HG03575 (cell line): ENCODE measurements around the gene PPDPF.

Experiments used
- ATAC-seq: cut with Tn5 transposase; IDR thresholded peaks from one replicate; pipeline ENCODE4 v1.9.1; 2021; ENCODE audit not compliant: unreplicated experiment, insufficient number of reproducible peaks, low FRiP score; ENCODE audit errors: extremely low read depth

Gene PPDPF

DNA sequence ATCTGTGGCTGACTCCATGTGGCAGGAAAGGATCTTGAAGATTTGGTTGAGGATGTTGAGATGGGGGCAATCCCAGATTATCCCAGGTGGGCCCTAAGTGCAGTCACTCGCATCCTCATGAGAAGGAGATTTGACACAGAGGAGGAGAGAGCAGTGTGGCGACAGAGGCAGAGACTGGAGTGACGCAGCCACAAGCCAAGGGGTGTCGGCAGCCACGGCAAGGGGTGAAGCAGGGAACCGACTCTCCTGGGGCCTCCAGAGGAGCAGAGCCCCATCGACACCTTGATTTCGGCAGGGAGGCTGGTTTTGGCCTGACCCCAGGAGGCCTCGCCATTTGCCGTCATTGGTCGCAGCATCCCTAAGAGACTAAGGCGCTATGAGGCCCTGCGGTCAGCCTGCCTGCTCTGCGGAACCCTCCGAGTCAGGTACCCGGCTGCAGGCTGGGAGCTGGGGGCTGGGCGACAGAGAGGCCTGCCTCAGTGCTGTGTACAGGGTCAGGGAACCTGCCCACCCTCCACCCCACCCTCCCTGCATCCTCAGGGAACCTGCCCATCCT is 34.2 kb upstream of the PPDPF start:
- ATAC-seq: no peak

DNA sequence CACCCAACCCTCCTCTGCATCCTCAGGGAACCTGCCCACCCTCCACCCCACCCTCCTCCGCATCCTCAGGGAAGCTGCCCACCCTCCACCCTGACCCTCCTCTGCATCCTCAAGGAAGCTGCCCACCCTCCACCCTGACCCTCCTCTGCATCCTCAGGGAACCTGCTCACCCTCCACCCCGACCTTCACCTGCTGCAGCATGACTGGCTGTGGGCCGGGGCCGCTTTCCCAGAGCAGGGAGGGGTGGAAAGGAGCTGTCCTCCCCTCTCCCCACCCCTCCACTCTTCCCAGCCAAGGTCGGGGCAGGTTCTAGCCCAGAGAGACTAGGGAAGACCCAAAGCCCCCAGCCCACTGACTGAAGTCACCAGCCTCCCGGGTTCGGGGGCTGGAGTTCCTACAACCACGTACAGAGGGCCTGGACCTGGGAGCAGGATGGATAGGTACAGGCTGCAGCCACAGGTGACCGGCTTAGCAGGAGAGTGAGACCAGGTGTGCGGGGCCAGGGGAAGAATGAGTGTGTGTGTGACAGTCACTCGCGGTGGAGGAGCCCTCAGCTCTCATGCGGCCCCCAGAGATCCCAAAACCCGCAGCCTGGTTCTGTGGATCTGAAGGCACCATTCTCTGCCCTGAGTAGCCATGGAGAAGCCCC is 33.3 kb upstream of the PPDPF start:
- ATAC-seq: no peak

DNA sequence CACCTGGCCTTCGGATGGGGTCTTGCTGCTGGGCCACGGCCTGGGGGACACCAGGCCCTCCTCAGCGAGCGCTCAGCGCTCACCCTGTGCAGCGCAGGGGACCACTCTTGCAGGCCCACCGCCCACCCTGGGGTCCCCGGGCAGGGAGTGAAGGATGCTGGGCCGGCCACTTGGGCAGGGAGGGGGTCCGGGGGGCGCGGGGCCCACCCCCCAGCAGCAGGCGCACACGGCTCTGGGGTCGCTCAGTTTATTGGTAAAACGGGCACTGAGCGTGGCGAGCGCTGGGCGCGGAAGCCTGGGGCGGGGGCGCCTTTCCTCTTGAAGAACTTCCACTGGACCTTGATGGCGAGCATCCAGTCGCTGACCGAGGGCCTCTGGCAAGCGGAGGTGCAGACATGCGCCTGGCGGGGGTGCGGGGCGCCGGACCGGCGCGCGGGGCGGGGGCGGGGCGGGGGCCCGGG is 32.8 kb upstream of the PPDPF start:
- no peak for ATAC-seq

DNA sequence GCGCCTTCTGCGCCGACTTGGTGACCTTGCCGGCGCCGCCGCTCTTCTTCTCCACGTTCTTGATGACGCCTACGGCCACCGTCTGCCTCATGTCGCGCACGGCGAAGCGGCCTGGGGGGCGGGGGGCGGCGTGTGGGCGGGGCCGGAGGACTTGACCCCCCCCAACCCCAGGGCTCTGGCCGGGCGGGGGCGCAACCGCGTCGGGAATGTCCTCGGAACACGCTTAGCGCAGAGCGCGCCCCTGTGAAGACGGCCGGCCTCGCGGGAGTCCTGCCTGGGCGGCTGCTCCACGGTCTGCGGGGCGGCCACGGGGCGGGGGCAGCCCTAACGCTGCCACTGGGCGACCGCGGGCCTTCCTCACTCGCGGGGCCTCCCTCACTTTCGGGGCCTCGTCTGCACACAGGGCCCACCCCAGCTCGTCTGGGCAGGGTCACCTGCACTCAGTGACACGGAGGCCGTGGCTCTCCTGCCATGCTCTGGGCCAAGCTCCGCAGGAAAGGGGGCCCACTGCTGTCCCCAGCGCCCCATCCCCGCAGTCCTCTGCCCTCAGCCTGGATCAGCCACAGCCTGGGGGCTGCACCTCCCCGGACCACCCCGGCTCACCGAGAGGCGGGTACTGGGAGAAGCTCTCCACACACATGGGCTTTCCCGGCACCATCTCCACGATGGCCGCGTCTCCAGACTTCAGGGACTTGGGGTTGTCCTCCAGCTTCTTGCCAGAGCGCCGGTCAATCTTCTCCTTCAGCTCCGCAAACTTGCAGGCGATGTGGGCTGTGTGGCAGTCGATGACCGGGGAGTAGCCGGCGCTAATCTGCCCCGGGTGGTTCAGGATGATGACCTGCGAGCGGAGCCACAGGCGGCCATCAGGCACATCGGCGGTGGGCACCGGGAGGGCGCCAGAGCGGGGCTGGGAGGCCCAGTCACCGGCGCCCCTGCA is 32.0 kb upstream of the PPDPF start:
- ATAC-seq: no peak

DNA sequence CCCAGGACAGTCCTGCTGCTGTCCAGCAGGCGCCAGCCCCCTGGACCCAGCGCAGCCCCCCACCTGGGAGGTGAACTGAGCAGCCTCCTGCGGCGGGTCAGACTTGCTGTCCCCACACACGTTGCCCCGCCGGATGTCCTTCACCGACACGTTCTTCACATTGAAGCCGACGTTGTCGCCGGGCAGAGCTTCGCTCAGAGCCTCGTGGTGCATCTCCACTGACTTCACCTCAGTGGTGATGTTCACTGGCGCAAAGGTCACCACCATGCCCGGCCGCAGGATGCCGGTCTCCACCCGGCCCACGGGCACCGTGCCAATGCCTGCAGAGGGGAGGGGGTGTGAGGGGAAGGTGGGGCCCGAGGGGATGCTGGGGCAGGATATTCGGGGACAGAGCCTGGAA is 30.1 kb upstream of the PPDPF start:
- no peak for ATAC-seq

DNA sequence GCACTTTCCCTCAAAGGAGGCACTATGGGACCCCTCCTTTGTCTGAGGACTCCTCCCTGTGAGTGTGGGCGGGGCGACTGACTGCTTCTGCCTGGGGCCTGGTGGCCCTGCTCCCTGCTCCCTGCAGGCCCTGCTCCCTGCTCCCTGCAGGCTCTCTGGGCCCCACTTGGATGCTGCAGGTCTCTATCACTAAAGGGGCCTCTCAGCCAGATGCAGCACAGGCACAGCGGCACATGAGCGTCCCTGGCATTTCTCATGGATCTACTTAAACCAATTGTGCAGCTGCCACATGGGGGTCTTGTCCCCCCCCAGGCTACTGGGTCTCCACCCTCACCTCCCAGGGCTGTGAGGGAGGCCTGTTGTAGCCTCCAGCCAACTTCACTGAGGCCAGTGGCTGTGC is 29.5 kb upstream of the PPDPF start:
- no peak for ATAC-seq

DNA sequence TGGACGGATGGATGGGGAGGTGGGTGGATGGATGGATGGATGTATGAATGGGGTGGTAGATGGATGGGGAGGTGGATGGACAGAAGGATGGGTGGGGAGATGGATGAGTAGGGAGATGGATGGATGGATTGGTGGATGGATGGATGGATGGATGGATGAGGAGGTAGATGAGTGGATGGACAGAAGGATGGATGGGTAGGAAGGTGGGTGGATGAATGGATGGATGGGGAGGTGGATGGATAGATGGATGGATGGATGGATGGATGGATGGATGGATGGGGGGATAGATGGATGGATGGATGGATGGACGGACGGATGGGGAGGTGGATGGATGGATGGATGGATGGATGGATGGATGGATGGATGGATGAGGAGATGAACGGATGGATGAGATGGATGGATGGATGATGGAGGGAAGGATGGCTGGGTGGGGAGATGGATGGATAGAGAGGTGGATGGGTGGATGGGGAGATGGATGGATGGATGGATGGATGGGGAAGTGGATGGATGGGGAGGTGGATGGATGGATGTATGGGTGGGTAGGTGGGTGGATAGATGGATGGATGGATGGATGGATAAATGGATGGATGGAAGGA is 28.8 kb upstream of the PPDPF start:
- ATAC-seq: no peak

DNA sequence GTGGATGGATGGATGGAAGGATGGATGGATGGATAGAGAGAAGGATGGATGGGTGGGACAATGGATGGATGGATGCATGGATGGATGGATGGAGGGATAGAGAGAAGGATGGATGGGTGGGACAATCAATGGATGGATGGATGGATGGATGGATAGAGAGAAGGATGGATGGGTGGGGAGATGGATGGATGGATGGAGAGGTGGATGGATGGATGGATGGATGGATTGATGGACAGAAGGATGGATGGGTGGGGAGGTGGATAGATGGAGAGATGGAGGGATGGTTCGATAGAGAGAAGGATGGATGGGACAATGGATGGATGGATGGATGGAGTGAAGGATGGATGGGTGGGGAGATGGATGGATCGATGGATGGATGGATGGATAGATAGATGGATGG is 28.0 kb upstream of the PPDPF start:
- no peak for ATAC-seq

DNA sequence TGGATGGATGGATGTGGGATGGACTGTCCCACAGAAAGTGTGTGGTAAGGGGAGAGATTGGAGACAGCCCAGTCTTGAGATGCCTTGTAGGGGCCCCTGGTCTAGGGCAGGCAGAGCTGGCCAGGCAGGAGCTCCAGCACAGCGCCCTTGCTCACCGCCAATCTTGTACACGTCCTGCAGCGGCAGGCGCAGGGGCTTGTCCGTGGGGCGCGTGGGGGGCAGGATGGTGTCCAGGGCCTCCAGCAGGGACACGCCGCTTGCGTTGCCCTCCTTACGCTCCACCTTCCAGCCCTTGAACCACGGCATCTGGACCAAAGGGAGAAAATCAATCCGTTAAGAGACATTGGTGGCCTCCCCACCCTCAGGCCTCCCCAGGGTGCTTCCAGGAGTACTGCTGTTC is 27.6 kb upstream of the PPDPF start:
- no peak for ATAC-seq

DNA sequence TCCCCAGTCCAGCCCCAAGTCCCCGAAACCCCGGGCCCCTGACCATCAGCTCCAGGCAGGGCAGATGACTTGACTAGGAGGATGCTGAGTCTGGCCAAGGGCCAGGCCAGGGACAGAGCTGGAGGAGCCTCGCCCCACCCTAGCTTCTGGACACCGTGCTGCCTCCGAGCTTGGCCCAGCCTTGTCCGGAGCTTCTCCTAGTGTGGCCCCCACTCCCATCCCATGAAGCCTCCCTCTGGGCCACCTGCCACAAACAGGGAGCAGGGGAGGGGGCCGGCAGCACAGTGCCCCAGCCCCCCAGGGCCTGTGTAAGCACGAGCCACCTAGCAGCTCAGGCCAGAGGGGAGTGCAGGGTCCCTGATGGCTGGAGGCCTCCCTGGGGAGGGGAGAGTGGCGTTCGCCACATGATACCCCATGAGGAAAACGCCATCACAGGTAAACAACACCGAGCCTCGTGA is 27.0 kb upstream of the PPDPF start:
- ATAC-seq: no peak

DNA sequence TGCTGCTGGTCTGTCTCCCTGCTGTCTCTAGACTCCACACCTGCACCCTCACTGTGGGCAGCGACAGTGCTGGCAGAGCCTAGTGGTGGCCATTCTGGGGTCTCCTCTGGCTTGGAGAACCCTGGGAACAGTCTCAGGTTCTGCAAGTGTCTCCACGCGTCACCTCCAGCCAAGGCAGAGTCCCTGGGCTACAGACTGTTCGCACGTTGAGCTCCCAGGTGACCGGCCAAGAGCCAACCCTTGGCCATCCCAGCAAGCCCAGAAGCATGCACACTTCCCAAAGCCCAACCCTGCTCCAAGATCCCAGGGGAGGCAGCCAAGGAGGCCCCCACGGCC is 26.5 kb upstream of the PPDPF start:
- no peak for ATAC-seq

DNA sequence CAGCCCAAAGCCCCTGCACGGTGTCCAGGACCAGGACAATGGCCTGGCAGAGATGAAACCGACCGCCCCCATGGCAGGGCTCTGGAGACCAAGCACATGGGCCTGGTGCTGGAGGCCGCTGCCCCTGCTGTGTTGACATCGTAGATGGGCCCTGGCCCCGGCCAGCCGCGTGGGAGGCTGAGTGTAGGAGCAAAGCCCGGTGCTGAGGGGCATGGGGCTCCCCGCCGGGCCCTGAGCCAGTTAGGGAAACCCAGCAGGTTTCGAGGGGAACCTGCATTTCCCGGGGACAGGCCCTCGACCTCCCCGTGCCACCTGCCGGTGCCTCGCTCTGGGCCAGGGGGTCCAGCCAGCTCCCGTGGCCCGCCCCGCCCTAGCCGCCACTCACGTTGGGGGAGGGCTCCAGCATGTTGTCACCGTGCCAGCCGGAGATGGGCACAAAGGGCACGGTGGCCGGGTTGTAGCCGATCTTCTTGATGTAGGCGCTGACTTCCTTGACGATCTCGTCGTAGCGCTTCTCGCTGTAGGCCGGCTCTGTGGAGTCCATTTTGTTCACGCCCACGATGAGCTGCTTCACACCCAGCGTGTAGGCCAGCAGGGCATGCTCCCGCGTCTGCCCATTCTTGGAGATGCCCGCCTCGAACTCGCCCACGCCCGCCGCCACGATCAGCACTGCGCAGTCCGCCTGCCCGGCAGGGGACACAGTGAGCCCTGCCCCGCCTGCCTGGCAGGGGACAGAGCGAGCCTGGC is 26.0 kb upstream of the PPDPF start:
- ATAC-seq: no peak

DNA sequence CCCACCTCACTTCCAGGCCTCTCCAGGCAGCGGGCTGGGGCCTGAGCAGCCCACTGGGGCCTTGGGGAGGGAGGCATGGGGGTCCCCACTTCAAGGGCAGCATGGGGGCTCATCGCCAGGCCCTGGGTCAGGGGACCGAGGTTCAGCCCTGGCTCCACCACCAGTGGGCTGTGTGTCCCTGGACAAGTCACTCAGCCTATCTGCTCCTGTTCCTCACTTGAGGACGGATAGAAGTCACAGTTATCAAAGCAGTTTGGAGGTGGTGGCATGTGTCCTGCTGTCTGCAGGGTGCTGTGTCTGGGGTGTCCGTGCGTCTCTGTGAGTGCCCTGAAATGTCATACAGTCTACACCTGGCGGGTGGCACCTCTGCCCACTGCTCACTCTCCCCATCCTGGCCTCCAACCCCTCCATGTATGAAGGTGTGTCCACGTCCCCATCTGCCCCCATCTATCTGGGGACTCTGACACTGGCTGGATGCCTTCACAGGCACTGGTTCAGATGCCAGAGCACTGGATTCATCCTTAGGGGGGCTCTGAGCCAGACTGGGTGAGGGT is 25.3 kb upstream of the PPDPF start:
- ATAC-seq: no peak

DNA sequence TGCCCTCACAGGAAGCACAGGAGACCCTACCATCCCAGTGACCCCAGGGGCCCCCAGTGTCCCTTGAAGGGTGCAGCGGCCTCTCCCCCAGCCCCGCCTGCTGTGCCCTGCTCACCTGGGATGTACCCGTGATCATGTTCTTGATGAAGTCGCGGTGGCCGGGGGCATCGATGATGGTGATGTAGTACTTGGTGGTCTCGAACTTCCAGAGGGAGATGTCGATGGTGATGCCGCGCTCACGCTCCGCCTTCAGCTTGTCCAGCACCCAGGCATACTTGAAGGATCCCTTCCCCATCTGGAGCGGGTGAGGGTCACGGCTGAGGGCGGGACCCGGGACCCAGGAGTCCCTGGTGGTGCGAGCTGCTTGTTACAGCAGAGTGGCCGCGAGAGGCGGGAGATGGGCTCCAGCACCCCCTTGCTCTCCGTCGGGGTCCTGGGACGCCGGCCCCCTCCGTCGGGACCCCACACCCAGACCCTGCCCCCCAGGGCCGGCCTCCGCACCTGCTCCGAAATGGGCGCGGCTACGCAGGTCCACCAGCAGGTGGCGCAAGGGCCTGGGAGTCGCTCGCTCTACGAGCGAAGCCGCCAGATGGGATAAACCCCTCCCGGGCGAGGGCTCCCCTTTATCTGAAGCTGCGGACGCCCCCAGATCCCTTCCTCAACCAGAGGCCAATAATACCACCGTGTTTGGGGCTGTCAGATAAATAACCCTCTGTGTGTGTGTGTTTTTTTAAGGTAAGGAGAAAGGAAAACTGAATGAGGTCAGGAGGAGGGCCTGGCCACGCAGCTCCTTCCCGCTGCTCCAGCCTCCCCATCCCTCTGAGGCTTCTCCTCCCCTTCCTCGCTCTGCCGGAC is 24.6 kb upstream of the PPDPF start:
- ATAC-seq: no peak

DNA sequence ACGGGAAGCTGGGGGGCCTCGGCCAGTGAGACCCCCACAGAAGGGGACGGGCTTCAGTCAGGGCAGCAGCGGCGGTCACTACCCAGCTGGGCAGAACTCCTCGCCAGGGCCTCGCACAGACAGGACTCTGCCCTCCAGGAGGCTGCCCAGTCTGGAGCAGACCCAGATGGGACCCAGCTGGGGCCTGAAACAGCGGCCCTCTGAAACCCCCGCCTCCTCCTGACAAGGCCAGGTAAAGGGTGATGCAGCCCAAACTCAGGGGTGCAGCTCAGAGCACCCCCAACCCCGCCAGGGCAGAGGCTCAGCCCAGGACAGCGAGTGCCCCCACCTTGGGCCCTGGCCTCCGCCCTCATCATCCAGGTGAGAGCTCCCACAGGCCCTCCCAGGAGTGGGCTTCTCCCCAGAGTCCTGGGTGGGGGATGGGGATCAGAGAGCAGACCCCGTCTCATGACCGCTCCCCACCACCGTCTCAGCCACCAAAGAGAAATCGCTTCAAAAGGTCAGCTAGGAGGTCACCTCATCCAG is 23.9 kb upstream of the PPDPF start:
- ATAC-seq: no peak

DNA sequence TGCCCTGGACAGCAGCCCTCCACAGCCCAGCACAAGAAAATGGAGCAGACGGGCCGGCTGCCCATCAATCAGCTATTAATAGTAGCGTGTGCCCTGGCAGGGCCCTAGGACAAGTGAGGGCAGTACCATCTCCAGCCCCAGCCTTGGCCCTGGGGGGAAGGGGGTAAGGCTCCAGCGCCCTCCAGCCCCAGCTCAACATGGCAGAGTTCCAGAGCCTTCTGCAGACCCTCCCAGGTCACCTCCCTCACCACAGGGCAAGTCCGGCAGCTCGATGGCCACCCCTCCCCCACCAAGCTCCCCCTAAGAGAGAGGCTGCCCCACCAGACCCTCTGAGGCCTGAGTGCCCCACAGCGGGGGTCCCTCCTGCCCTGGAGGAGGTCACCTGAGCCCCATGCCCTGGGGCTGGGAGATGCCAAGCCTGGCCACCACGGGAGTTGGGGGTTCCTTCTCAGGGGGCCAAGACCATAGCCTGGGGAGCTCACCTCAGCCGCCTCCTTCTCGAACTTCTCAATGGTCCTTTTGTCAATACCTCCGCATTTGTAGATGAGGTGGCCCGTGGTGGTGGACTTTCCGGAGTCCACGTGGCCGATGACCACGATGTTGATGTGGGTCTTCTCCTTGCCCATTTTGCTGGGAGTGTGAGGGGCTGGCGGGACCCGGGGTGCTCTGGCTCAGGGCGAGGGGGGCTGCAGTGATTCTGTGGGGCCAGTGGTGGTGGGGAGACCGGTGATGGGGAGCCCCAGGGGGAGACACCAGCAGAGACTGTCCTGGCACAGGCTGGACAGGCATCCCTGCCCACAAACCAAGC is 23.2 kb upstream of the PPDPF start:
- ATAC-seq: no peak
